Cardiac muscle cell (in vitro differentiated cells and primary cell): Measurements from ENCODE around the gene IGSF21. TPM values are rescaled to one million over a fixed set of nuclear protein-coding genes. Genes with fewer than 3 reads are reported as not detected.

Experiments
- DNase-seq, 2 donors: peaks; one replicate each; pipeline versions ENCODE4 v3.0.0 to v3.0.0-alpha.2; 2010 to 2017; ENCODE audit warnings: low read depth in 1 of 2, low spot score in 1 of 2
- H3K27ac ChIP-seq: fragments of 200-600 bp; sonication (generic); 2 replicates; pipeline ENCODE4 v1.5.1; 2016
- H3K27me3 ChIP-seq: fragments of 200-600 bp; sonication (generic); 2 replicates; pipeline ENCODE4 v1.6.0; 2016; ENCODE audit warnings: control low read depth
- H3K36me3 ChIP-seq: fragments of 200-600 bp; sonication (generic); 2 replicates; pipeline ENCODE4 v1.5.1; 2016; ENCODE audit warnings: control low read depth
- H3K4me1 ChIP-seq: fragments of 200-600 bp; sonication (generic); 2 replicates; pipeline ENCODE4 v1.8.1; 2017; ENCODE audit warnings: low read depth, mild to moderate bottlenecking, mixed run types
- H3K4me3 ChIP-seq: fragments of 200-600 bp; sonication (generic); 2 replicates; pipeline ENCODE4 v1.5.1; 2016; ENCODE audit warnings: mild to moderate bottlenecking
- H3K9me3 ChIP-seq: fragments of 200-600 bp; sonication (generic); 2 replicates; pipeline ENCODE4 v1.5.1; 2017; ENCODE audit warnings: low read depth, mild to moderate bottlenecking, control low read depth
- polyA plus RNA-seq: library from polyadenylated mRNA; unstranded; fragments of >200 nt; fragmentation: Nextera tagmentation; extraction: Ambion mirVana; gene quantifications from 2 replicates; pipeline ENCODE4 v1.2.1, GENCODE V29; 2016
- total RNA-seq: library from RNA; depleted of rRNA; stranded (reverse); fragments of >200 nt; gene quantifications from 2 replicates; pipeline ENCODE4 v1.2.3, GENCODE V29; 2016
- TF ChIP-seq, protein P1 (sequence below): IDR thresholded peaks from 2 replicates; pipeline ENCODE4 v1.5.1; 2012; ENCODE audit warnings: low read depth, mild to moderate bottlenecking, low read length

Gene IGSF21
- total and polyA plus RNA-seq, 2 experiments from 2014 or later: 0.06 TPM; not detected in 1

DNA sequence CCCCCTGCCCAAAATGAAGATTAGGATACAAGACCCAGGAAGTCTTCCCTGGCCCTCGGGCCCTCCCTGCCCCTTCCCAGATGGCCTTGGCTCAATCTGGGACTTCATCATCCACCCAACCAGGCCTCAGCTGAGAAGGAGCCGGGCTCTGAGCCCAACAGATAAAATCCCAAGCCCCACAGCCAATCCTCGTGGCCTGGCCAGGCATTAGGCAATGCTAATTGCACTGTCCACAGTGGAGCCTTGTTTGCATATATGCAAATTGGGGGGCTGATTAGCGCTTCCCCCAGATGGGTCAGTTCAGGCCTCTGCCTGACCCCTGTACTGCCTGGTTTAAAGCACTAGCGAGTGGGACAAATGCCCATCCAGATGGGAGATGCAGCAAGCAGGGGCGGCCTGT, 34.9 kb downstream of the IGSF21 start:
- no peaks in the 10 kb centered on the region for H3K4me1 ChIP-seq
- no peaks in the 10 kb centered on the region for H3K36me3 ChIP-seq
- H3K4me3 ChIP-seq: no peak overlapping the region
- no peak overlapping the region for H3K27ac ChIP-seq
- no peak for DNase-seq
- TF ChIP-seq, protein P1, sequence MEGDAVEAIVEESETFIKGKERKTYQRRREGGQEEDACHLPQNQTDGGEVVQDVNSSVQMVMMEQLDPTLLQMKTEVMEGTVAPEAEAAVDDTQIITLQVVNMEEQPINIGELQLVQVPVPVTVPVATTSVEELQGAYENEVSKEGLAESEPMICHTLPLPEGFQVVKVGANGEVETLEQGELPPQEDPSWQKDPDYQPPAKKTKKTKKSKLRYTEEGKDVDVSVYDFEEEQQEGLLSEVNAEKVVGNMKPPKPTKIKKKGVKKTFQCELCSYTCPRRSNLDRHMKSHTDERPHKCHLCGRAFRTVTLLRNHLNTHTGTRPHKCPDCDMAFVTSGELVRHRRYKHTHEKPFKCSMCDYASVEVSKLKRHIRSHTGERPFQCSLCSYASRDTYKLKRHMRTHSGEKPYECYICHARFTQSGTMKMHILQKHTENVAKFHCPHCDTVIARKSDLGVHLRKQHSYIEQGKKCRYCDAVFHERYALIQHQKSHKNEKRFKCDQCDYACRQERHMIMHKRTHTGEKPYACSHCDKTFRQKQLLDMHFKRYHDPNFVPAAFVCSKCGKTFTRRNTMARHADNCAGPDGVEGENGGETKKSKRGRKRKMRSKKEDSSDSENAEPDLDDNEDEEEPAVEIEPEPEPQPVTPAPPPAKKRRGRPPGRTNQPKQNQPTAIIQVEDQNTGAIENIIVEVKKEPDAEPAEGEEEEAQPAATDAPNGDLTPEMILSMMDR: no peak
- H3K27me3 ChIP-seq: no peaks in the 10 kb centered on the region
- no peaks in the 10 kb centered on the region for H3K9me3 ChIP-seq

DNA sequence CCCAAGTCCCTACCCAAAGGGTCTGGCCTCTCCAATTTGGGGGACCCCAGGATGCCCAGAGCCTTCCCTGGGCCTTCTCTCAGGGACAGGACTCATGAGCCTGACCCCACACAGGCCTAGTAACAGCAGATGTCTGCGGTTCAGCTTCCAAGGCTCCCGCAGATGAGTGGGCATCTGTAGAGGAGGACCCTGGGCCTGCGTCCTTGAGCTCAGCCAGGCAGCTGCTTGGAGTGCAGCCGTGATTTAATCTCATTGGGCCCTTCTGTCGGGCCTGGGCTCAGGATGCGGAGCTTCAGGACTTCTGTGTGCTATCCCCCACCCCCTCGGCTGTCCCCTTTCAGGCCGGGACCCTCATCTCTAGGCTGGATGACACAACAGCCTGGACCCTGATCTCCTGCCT, 35.4 kb downstream of the IGSF21 start:
- no peaks in the 10 kb centered on the region for H3K36me3 ChIP-seq

DNA sequence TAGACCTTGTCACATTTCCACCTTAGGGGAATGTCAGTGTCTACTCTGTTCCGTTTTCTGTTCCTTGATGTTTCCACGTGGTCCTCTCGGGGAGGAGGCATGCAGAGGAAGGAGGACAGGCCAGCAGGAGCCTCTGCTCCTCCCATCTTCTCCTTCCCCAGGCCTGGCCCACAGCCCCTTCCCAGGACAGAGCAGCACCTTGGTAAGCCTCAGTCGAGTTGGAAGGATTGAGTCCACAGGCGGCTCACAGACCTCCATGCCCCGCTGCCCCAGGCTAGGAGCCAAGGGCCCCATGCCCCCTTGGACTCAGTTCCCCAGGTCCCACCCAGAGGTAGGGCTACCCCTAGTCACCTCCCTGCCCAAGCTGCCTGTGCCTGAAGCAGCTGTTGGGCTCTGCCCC, 36.5 kb downstream of the IGSF21 start:
- H3K9me3 ChIP-seq: no peaks in the 10 kb centered on the region
- H3K27ac ChIP-seq: no peak overlapping the region
- H3K4me3 ChIP-seq: no peak overlapping the region
- no peaks in the 10 kb centered on the region for H3K36me3 ChIP-seq
- H3K4me1 ChIP-seq: no peaks in the 10 kb centered on the region
- no peak for DNase-seq
- H3K27me3 ChIP-seq: no peaks in the 10 kb centered on the region
- TF ChIP-seq, protein P1: no peak

More for the DNA sequence above, 35.4 kb downstream of the IGSF21 start:
- no peak overlapping the region for H3K27ac ChIP-seq
- H3K9me3 ChIP-seq: no peaks in the 10 kb centered on the region
- H3K4me3 ChIP-seq: no peak overlapping the region
- TF ChIP-seq, protein P1: no peak
- DNase-seq: no peak
- no peaks in the 10 kb centered on the region for H3K27me3 ChIP-seq
- H3K4me1 ChIP-seq: no peaks in the 10 kb centered on the region

DNA sequence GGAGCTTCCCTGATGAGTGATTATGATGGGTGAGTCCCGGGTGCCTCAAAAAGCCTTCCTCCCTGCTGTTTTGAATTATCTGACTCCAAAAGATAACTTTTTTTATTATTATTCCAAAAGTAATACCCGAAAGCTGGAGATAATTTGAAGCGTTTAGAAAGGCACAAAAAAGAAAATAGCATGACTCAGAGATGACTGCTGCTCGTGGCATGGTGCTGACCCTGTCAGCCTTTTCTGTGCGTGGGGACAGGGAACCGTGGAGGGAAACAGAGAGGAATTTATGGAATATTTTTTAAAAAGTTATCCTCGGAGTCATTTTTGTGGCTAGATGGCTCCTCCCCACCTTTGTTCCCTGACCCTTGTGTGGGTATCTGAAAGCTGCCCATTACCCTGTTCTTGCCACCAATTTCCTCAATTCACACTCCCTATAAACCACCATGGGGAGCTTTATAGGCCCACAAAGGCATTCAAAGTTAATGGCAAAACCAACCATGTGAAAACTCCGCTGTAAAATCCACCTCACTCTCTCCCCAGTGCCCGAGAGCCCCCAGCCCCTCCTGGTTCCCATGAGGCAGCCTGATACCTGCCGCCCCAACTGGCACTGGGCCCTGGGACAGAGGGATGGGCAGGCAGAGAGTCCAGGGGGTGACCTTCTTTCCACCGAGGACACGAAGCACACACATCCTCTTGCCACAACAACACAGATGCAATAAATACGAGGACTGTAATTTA, 37.5 kb downstream of the IGSF21 start:
- Histone ChIP-seq H3K27me3 (no peaks in the 10 kb centered on the region), H3K4me3 (no peak overlapping the region), H3K4me1 (no peaks in the 10 kb centered on the region), H3K27ac (no peak overlapping the region), H3K36me3 (no peaks in the 10 kb centered on the region), H3K9me3 (no peaks in the 10 kb centered on the region)
- TF ChIP-seq, protein P1: no peak
- no peak for DNase-seq

DNA sequence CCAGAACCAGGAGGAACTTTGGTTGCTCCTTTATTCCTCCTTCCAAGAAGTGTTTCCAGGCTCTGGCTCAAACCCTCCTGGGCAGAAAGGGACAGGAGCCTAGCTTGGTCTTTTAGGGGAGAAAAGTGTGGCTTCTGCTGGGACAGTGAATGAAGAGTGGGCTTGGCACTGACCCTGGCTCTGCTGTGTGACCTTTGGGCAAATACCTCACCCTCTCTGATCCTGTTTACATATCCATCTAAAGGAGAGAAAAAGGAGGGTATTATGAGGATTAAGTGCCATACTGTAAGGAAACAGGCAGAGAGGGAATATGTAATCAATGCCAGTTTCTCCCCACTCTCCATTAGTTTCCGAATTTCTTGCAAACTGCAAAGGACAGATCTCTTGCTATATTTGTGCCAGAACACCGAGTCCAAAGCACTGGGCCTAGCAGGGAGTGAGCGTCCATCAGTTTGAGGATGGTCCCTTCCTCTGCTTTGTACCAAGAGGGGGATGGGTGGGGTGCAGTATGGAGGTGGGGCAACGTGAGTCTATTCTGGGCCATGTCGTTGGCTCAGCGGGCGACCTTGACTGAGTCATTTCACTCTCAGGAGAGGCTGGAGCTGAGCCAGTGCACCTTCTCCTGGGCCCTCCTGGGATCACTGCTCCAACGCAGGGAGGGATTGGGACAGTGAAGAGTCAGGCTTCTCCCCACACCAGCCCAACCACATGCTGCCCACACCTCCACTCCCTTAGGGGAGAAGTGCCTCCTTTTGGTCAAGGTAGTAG, 38.4 kb downstream of the IGSF21 start:
- Histone ChIP-seq H3K27ac (no peak overlapping the region), H3K27me3 (no peaks in the 10 kb centered on the region), H3K4me1 (no peaks in the 10 kb centered on the region), H3K4me3 (no peak overlapping the region), H3K36me3 (no peaks in the 10 kb centered on the region), H3K9me3 (no peaks in the 10 kb centered on the region)
- no peak for DNase-seq
- TF ChIP-seq, protein P1: no peak
